Testis (tissue), 2 donors: Measurements from ENCODE around the gene AR.

Source experiments
- POLR2A ChIP-seq: fragments of 450-650 bp; IDR thresholded peaks from one replicate; pipeline ENCODE4 v1.6.1; 2017; ENCODE audit warnings: antibody characterized with exemption, mild to moderate bottlenecking, moderate library complexity
- TF ChIP-seq, protein P1 (sequence below), 3 experiments: fragments of 450-650 bp in 2 of 3; fragments of 200-600 bp in 1 of 3; sonication (generic) in 1 of 3; IDR thresholded peaks; one replicate each; pipeline ENCODE4 v1.5.1; 2016 to 2019; ENCODE audit warnings: antibody characterized with exemption in 3 of 3, mild to moderate bottlenecking in 2 of 3, moderate library complexity in 1 of 3

DNA sequence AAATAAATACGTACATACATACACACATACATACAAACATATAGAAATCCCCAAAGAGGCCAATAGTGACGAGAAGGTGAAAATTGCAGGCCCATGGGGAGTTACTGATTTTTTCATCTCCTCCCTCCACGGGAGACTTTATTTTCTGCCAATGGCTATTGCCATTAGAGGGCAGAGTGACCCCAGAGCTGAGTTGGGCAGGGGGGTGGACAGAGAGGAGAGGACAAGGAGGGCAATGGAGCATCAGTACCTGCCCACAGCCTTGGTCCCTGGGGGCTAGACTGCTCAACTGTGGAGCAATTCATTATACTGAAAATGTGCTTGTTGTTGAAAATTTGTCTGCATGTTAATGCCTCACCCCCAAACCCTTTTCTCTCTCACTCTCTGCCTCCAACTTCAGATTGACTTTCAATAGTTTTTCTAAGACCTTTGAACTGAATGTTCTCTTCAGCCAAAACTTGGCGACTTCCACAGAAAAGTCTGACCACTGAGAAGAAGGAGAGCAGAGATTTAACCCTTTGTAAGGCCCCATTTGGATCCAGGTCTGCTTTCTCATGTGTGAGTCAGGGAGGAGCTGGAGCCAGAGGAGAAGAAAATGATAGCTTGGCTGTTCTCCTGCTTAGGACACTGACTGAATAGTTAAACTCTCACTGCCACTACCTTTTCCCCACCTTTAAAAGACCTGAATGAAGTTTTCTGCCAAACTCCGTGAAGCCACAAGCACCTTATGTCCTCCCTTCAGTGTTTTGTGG lies 180.7 kb downstream of the AR start:
- TF ChIP-seq, protein P1, sequence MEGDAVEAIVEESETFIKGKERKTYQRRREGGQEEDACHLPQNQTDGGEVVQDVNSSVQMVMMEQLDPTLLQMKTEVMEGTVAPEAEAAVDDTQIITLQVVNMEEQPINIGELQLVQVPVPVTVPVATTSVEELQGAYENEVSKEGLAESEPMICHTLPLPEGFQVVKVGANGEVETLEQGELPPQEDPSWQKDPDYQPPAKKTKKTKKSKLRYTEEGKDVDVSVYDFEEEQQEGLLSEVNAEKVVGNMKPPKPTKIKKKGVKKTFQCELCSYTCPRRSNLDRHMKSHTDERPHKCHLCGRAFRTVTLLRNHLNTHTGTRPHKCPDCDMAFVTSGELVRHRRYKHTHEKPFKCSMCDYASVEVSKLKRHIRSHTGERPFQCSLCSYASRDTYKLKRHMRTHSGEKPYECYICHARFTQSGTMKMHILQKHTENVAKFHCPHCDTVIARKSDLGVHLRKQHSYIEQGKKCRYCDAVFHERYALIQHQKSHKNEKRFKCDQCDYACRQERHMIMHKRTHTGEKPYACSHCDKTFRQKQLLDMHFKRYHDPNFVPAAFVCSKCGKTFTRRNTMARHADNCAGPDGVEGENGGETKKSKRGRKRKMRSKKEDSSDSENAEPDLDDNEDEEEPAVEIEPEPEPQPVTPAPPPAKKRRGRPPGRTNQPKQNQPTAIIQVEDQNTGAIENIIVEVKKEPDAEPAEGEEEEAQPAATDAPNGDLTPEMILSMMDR (IDR thresholded peaks at IDR 0.05): no peak
- TF ChIP-seq POLR2A: no peak
